Activated CD4-positive, alpha-beta T cell treated with anti-CD3 and anti-CD28 coated beads for 36 hours (primary cell): ENCODE data around the gene PLTP. TPM values are rescaled to one million over a fixed set of nuclear protein-coding genes. Genes with fewer than 3 reads are reported as not detected.
A peak's percentile ranks its signal among the peaks of the same experiment; 100 is the strongest.

Source experiments
- ATAC-seq: fragments of 200-7000 bp; cut with Tn5 transposase; one replicate; pipeline ENCODE4 v1.10.0; 2021; ENCODE audit warnings: mild to moderate bottlenecking, moderate library complexity
- CTCF ChIA-PET: fragments of 350-600 bp; sonication (Branson Sonifier 250); formaldehyde crosslinking; loops from one replicate; lab custom pipeline; 2021; ENCODE audit warnings: antibody characterized with exemption; lab: Charles Lee
- POLR2A ChIA-PET: fragments of 350-600 bp; sonication (Branson Sonifier 250); formaldehyde crosslinking; loops from one replicate; lab custom pipeline; 2021; ENCODE audit warnings: antibody characterized with exemption, inconsistent platforms; lab: Charles Lee
- DNase-seq: peaks from one replicate; pipeline ENCODE4 v3.0.0-alpha.2; 2020
- H3K27ac Mint-ChIP-seq: one replicate; pipeline ENCODE4 v1.8.0; 2021; ENCODE audit warnings: mixed read lengths
- H3K27me3 Mint-ChIP-seq: one replicate; pipeline ENCODE4 v1.8.0; 2021; ENCODE audit warnings: mixed read lengths
- H3K36me3 Mint-ChIP-seq: one replicate; pipeline ENCODE4 v1.8.0; 2021; ENCODE audit warnings: low read depth, mixed read lengths
- H3K4me1 Mint-ChIP-seq: one replicate; pipeline ENCODE4 v1.8.0; 2021; ENCODE audit warnings: mixed read lengths
- H3K4me3 Mint-ChIP-seq: one replicate; pipeline ENCODE4 v1.8.0; 2021; ENCODE audit warnings: mild to moderate bottlenecking, moderate library complexity, mixed read lengths
- H3K9me3 Mint-ChIP-seq: one replicate; pipeline ENCODE4 v1.8.0; 2021; ENCODE audit warnings: low read depth, mixed read lengths
- intact Hi-C, 2 experiments: fragments of 100-400 bp; cut with DNase I in 1 of 2; cut with micrococcal nuclease in 1 of 2; formaldehyde crosslinking; loops; one replicate each; pipeline versions ENCODE4 v1.14.2 to v1.15.1; 2022 to 2024; cut with DNase I, micrococcal nuclease
- total RNA-seq, 2 experiments: library from RNA; stranded (reverse); gene quantifications; one replicate each; pipeline ENCODE4 v1.2.3, GENCODE V29; 2021

Gene PLTP
- total RNA-seq, 2 experiments from 2014 or later, result 5.6 to 7.0 TPM

DNA sequence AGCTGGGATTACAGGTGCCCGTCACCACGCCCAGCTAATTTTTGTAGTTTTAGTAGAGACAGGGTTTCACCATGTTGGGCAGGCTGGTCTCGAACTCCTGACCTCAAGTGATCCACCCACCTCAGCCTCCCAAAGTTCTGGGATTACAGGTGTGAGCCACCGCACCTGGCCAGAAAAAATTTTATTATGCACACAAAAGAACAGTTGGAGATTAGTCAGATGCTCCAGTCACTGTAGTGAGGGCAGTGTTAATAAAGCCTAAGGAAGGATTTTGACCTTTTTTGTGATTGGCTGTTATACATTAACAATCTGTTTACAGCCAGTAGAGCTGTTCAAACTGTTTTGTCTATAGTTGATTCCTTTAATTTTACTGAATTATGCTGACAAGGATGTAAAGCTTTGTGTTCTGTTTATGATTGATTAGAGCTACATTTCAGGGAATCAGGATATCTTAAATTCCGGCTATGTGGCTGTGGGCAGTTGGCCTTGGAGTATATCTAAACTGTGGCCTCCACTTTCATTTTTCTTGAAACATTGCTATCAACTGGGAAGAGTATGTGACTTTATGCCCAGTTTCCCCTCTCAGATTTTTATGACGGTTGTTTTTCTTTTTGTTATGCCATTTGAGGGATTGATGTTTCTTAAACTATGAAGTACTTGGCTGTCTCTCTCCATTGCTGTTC, 44.7 kb downstream of the PLTP start:
- no peak for ATAC-seq
- DNase-seq, result no peak
- no peak overlapping the region for H3K4me3 Mint-ChIP-seq
- POLR2A ChIA-PET, result no interaction called here
- no peaks in the 10 kb centered on the region for H3K9me3 Mint-ChIP-seq
- no peaks in the 10 kb centered on the region for H3K27me3 Mint-ChIP-seq
- no peaks in the 10 kb centered on the region for H3K36me3 Mint-ChIP-seq
- no peaks in the 10 kb centered on the region for H3K4me1 Mint-ChIP-seq
- CTCF ChIA-PET, result interaction anchor here (0.6 to 1.0 kb wide), 3 partner anchors 22 to 1029 kb away, joined by 3 to 5 read pairs (median 3); no protein-coding TSS in a partner anchor
- H3K27ac Mint-ChIP-seq, result no peak overlapping the region
- intact Hi-C loops, result no loop called here

DNA sequence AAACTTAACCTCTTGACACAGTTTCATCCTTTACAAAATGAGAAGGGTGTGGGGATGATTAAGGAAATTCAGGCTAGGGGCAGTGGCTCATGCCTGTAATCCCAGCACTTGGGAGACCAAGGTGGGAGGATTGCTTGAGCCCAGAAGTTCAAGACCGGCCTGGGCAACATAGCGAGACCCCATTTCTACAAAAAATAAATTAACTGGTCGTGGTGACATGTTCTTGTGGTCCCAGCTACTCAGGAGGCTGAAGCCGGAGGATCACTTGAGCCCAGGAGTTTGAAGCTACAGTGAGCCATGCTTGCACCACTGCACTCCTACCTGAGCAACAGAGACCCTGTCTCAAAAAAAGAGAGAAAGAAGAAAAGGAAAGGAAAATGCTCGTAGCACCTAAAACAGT, 45.5 kb downstream of the PLTP start:
- Mint-ChIP-seq H3K36me3 (no peaks in the 10 kb centered on the region), H3K4me3 (no peak overlapping the region), H3K27me3 (no peaks in the 10 kb centered on the region), H3K4me1 (no peaks in the 10 kb centered on the region), H3K9me3 (no peaks in the 10 kb centered on the region), H3K27ac (no peak overlapping the region)
- no peak for DNase-seq
- POLR2A ChIA-PET, result no interaction called here
- CTCF ChIA-PET, result no interaction called here
- intact Hi-C loops, result no loop called here
- no peak for ATAC-seq

GRCh38 chr20:45863543-45864470, 48.1 kb downstream of the PLTP start:
- ChIA-PET CTCF (no interaction called here), POLR2A (no interaction called here)
- DNase-seq (no peak), ATAC-seq (no peak)
- H3K36me3 Mint-ChIP-seq, result no peaks in the 10 kb centered on the region
- H3K4me1 Mint-ChIP-seq, result peaks cover 6% of the 10 kb centered on the region
- no peak overlapping the region for H3K27ac Mint-ChIP-seq
- intact Hi-C loops, result no loop called here
- H3K27me3 Mint-ChIP-seq, result no peaks in the 10 kb centered on the region
- H3K9me3 Mint-ChIP-seq, result no peaks in the 10 kb centered on the region
- no peak overlapping the region for H3K4me3 Mint-ChIP-seq

DNA sequence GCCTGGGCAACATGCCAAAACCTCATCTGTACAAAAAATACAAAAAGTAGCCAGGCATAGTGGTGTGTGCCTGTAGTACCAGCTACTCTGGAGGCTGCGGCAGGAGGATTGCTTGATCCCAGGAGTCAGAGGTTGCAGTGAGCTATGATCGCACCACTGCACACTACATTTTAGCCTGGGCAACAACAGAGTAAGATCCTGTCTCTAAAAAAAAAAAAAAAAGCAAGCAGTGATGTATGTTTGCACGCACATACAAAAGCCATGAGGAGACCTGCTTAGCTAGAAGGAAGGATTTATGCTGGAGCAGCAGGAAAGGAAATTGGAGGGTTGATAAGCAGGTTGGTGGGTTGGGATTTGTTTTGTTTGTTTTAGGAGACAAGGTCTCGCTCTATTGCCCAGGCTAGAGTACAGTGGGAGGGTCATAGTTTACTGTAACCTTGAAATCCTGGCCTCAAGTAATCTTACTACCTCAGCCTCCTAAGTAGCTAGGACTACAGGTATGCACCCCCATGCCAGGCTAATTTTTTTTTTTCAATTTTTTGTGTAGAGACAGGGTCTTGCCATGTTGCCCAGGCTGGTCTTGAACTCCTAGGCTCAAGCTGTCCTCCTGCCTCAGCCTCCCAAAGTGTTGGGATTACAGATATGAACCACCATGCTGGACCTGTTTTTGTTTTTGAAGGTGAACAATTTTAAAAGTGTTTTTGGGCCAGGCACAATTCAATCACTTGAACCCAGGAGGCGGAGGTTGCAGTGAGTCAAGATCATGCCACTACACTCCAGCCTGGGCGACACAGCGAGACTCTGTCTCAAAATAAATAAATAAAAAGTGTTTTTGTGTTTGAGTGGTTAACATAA, 50.5 kb downstream of the PLTP start:
- H3K27ac Mint-ChIP-seq, result no peak overlapping the region
- ATAC-seq, result no peak
- H3K4me1 Mint-ChIP-seq, result peaks cover 17% of the 10 kb centered on the region
- no peak for DNase-seq
- POLR2A ChIA-PET, result interaction anchor here (0.7 kb wide), 1 partner anchor 63 kb away, joined by 6 read pairs; no protein-coding TSS in a partner anchor
- no peak overlapping the region for H3K4me3 Mint-ChIP-seq
- H3K36me3 Mint-ChIP-seq, result no peaks in the 10 kb centered on the region
- CTCF ChIA-PET, result no interaction called here
- intact Hi-C loops, result no loop called here
- no peaks in the 10 kb centered on the region for H3K9me3 Mint-ChIP-seq
- no peaks in the 10 kb centered on the region for H3K27me3 Mint-ChIP-seq

GRCh38 chr20:45860560-45861220, 51.3 kb downstream of the PLTP start:
- ATAC-seq (no peak), DNase-seq (no peak)
- POLR2A ChIA-PET, result interaction anchor here (0.7 kb wide), 1 partner anchor 63 kb away, joined by 6 read pairs; no protein-coding TSS in a partner anchor
- CTCF ChIA-PET, result interaction anchor here (0.5 kb wide), 1 partner anchor 9 kb away, joined by 4 read pairs; no protein-coding TSS in a partner anchor
- Mint-ChIP-seq H3K9me3 (no peaks in the 10 kb centered on the region), H3K27me3 (no peaks in the 10 kb centered on the region), H3K36me3 (no peaks in the 10 kb centered on the region), H3K4me1 (peaks cover 24% of the 10 kb centered on the region), H3K4me3 (no peak overlapping the region), H3K27ac (no peak overlapping the region)
- intact Hi-C loops, result no loop called here

DNA sequence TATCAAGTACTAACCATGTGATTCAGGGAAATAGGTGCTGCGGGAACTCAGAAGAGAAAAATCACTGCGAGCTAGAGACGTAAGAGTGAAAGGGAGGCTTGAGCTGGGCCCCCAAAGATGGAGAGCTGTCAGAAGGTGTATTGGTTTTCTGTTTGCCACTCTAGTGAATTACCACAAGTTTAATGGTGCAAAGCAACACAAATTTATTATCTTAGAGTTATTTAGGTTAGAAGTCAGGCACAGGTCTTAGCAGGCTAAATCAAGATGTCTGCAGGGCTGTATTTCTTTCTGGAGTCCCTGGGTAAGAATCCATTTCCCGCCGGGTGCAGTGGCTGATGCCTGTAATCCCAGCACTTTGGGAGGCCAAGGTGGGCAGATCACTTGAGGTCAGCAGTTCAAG, 52.0 kb downstream of the PLTP start:
- ChIA-PET POLR2A (no interaction called here), CTCF (interaction anchor here (1.9 kb wide), 1 partner anchor 30 kb away, joined by 6 read pairs; no protein-coding TSS in a partner anchor)
- ATAC-seq (no peak), DNase-seq (no peak)
- Mint-ChIP-seq H3K36me3 (no peaks in the 10 kb centered on the region), H3K27me3 (no peaks in the 10 kb centered on the region), H3K4me1 (peaks cover 28% of the 10 kb centered on the region), H3K27ac (no peak overlapping the region), H3K9me3 (no peaks in the 10 kb centered on the region), H3K4me3 (no peak overlapping the region)
- intact Hi-C loops, result no loop called here

DNA sequence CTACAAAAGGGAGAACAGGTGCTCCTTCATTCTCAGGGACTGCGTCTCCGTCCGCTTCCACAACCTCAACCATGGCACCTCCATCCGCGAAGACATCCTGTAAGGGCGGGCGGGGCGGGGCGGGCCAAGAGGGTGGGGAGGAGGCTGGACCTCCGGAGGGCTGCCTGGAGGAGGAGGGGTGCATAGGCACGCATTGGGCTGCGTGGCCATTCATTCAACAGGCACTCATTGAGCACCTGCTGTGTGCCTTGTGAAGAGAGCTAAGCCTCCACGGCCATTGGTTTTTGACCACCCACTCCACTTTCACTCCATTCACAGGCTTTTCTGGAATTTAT, 54.1 kb downstream of the PLTP start:
- peaks cover 5% of the 10 kb centered on the region for H3K36me3 Mint-ChIP-seq
- no peaks in the 10 kb centered on the region for H3K9me3 Mint-ChIP-seq
- ATAC-seq (peak; percentile 50), DNase-seq (peak; percentile 73)
- peak overlapping the region; percentile 99 for H3K27ac Mint-ChIP-seq
- H3K27me3 Mint-ChIP-seq, result no peaks in the 10 kb centered on the region
- ChIA-PET POLR2A (interaction anchor here (0.9 to 1.2 kb wide), 5 partner anchors 23 to 114 kb away, joined by 3 to 4 read pairs (median 3); partner anchors contain the start of genes ZNF335 and ZSWIM1), CTCF (interaction anchor here (0.9 to 1.9 kb wide), 2 partner anchors 32 to 88 kb away, joined by 3 to 6 read pairs; no protein-coding TSS in a partner anchor)
- peak overlapping the region; percentile 93 for H3K4me3 Mint-ChIP-seq
- intact Hi-C loops, result loop anchor here (1.0 to 2.0 kb wide), 9 partner anchors 23 to 231 kb away; partner anchors contain the start of genes CTSA (in 2 of the 2), NEURL2 (in 2 of the 2), ZNF335 (in 2 of the 2) and ZSWIM1 (in 2 of the 2)
- H3K4me1 Mint-ChIP-seq, result peaks cover 38% of the 10 kb centered on the region

GRCh38 chr20:45857114-45857881, 54.7 kb downstream of the PLTP start, which contains the start of the genes ACOT8 and ZSWIM3:
TSS of gene ACOT8 (minus strand) at chr20:45857392. CDS start at chr20:45857315, 77 bp downstream.
TSS of gene ZSWIM3 (plus strand) at chr20:45857614. CDS start at chr20:45857826, 212 bp downstream.
- intact Hi-C loops, result loop anchor here (1.0 to 2.0 kb wide), 9 partner anchors 24 to 232 kb away; partner anchors contain the start of genes CTSA (in 2 of the 2), NEURL2 (in 2 of the 2), ZNF335 (in 2 of the 2) and ZSWIM1 (in 2 of the 2)
- CTCF ChIA-PET, result interaction anchor here (0.7 to 1.7 kb wide), 4 partner anchors 25 to 113 kb away, joined by 3 to 6 read pairs (median 4); no protein-coding TSS in a partner anchor
- Mint-ChIP-seq H3K36me3 (peaks cover 7% of the 10 kb centered on the region), H3K4me1 (peaks cover 38% of the 10 kb centered on the region), H3K9me3 (no peaks in the 10 kb centered on the region), H3K4me3 (peak within 1 kb of the TSS; percentile 93), H3K27ac (peak within 1 kb of the TSS; percentile 99), H3K27me3 (no peaks in the 10 kb centered on the region)
- POLR2A ChIA-PET, result interaction anchor here (0.9 to 1.4 kb wide), 7 partner anchors 23 to 114 kb away, joined by 3 to 4 read pairs (median 3); partner anchors contain the start of genes PCIF1, ZNF335 and ZSWIM1
- ATAC-seq, result peak; percentile 97
- peak; percentile 95 for DNase-seq

GRCh38 chr20:45853484-45853883, 58.5 kb downstream of the PLTP start:
- Mint-ChIP-seq H3K4me1 (peaks cover 29% of the 10 kb centered on the region), H3K4me3 (no peak overlapping the region), H3K27ac (no peak overlapping the region), H3K36me3 (peaks cover 15% of the 10 kb centered on the region), H3K27me3 (no peaks in the 10 kb centered on the region), H3K9me3 (no peaks in the 10 kb centered on the region)
- no peak for DNase-seq
- ChIA-PET CTCF (interaction anchor here (0.8 to 1.3 kb wide), 2 partner anchors 29 to 134 kb away, joined by 3 read pairs; no protein-coding TSS in a partner anchor), POLR2A (no interaction called here)
- no peak for ATAC-seq
- intact Hi-C loops, result no loop called here
